Sigmoid colon (tissue), 4 donors: Measurements from ENCODE around the gene GLIS1.

ENCODE experiments used
- EP300 ChIP-seq, 4 donors: sonication (generic); formaldehyde crosslinking; IDR thresholded peaks; one replicate each; pipeline ENCODE4 v1.6.1; 2017; ENCODE audit warnings: antibody characterized with exemption in 4 of 4
- POLR2A ChIP-seq, 2 donors: fragments of 450-650 bp; IDR thresholded peaks; one replicate each; pipeline ENCODE4 v1.6.1; 2016; ENCODE audit warnings: antibody characterized with exemption in 2 of 2, mild to moderate bottlenecking in 2 of 2, moderate library complexity in 2 of 2

DNA sequence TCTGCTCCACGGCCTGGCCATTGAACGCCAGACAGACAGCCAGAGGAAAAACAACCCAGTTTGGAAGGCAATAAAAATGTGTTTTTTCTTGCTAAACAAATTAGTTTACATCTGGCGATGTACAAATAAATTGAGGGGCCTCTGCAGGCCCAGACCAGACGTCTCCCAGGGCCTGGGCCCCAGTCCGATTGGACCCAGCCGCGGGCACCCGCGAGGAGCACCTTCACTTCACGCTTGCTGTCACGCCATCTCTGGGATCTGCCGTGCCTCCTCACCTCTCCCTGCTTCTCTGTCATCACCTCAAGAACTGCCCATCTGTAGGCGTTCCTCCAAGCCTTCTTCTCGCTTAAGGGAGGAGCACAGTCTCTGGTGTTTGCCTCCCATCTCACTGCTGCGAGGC lies 61.5 kb downstream of the GLIS1 start:
- no peak for TF ChIP-seq POLR2A (IDR thresholded peaks at IDR 0.05)
- no peak for TF ChIP-seq EP300 (IDR thresholded peaks at IDR 0.05)
